CD14-positive monocyte (primary cell): Measurements from ENCODE around the gene NKAIN4. TPM values are rescaled to one million over a fixed set of nuclear protein-coding genes. Genes with fewer than 3 reads are reported as not detected.

Experiments
- DNase-seq, 3 donors: peaks; one replicate each; pipeline ENCODE4 v3.0.0-alpha.2; 2011 to 2022
- H2AFZ ChIP-seq: 2 replicates; pipeline ENCODE4 v1.6.0; 2012; ENCODE audit warnings: mild to moderate bottlenecking, low read depth, low read length, inconsistent platforms; ENCODE audit not compliant: insufficient read depth, poor library complexity, severe bottlenecking
- H3K27ac ChIP-seq, 2 donors: 1 replicate in 1 of 2; 2 replicates in 1 of 2; pipeline ENCODE4 v1.5.1; 2012 to 2013; ENCODE audit warnings: low read length in 2 of 2, control low read depth in 1 of 2, inconsistent platforms in 1 of 2, low read depth in 1 of 2, mild to moderate bottlenecking in 1 of 2
- H3K27me3 ChIP-seq, 2 donors: one replicate each; pipeline versions ENCODE4 v1.6.0 to v1.6.1; 2011 to 2013; ENCODE audit warnings: low read length in 2 of 2; ENCODE audit not compliant: control insufficient read depth in 2 of 2, insufficient read depth in 2 of 2
- H3K36me3 ChIP-seq, 2 donors: replicated peaks in 1 of 2; 1 replicate in 1 of 2; 2 replicates in 1 of 2; pipeline versions ENCODE4 v1.5.1 to v1.6.1; 2012 to 2013; ENCODE audit warnings: low read length in 2 of 2, control low read depth in 1 of 2, inconsistent platforms in 1 of 2, mild to moderate bottlenecking in 1 of 2; ENCODE audit not compliant: insufficient read depth in 2 of 2, control insufficient read depth in 1 of 2
- H3K4me1 ChIP-seq, 2 donors: 1 replicate in 1 of 2; 2 replicates in 1 of 2; pipeline versions ENCODE4 v1.5.1 to v1.6.1; 2012 to 2013; ENCODE audit warnings: low read length in 2 of 2, control low read depth in 1 of 2, inconsistent platforms in 1 of 2, mild to moderate bottlenecking in 1 of 2, moderate library complexity in 1 of 2; ENCODE audit not compliant: insufficient read depth in 2 of 2, control insufficient read depth in 1 of 2
- H3K4me2 ChIP-seq: replicated peaks from 2 replicates; pipeline ENCODE3; 2012; ENCODE audit warnings: low read length, moderate library complexity, mild to moderate bottlenecking; ENCODE audit not compliant: poor library complexity, severe bottlenecking; ENCODE audit errors: extremely low read depth
- H3K4me3 ChIP-seq, 3 experiments: fragments of 200-600 bp in 1 of 3; sonication (generic) in 1 of 3; replicated peaks in 1 of 3; 1 replicate in 2 of 3; 2 replicates in 1 of 3; pipeline ENCODE4 v1.5.1; 2011 to 2013; ENCODE audit warnings: low read length in 3 of 3, mild to moderate bottlenecking in 3 of 3, control low read depth in 2 of 3, low read depth in 2 of 3, inconsistent platforms in 1 of 3, moderate library complexity in 1 of 3
- H3K79me2 ChIP-seq: 2 replicates; pipeline ENCODE4 v1.6.0; 2012; ENCODE audit warnings: mild to moderate bottlenecking, control low read depth, inconsistent platforms, low read length, moderate library complexity; ENCODE audit not compliant: insufficient read depth
- H3K9ac ChIP-seq: 2 replicates; pipeline ENCODE4 v1.6.0; 2017; ENCODE audit warnings: low read length, mild to moderate bottlenecking; ENCODE audit not compliant: insufficient read depth, poor library complexity, severe bottlenecking
- H3K9me3 ChIP-seq, 2 donors: replicated peaks in 1 of 2; 1 replicate in 1 of 2; 2 replicates in 1 of 2; pipeline versions ENCODE4 v1.5.1 to v1.6.1; 2012 to 2013; ENCODE audit warnings: low read length in 2 of 2, control low read depth in 1 of 2; ENCODE audit not compliant: control insufficient read depth in 1 of 2, insufficient read depth in 1 of 2
- H4K20me1 ChIP-seq: 2 replicates; pipeline ENCODE4 v1.6.0; 2012; ENCODE audit warnings: mild to moderate bottlenecking, low read length, control low read depth, moderate library complexity; ENCODE audit not compliant: insufficient read depth
- H3K27ac Mint-ChIP-seq, 7 donors: one replicate each; pipeline ENCODE4 v1.8.0; 2020; ENCODE audit warnings: mild to moderate bottlenecking in 7 of 7, mixed read lengths in 7 of 7, moderate library complexity in 6 of 7, inconsistent platforms in 2 of 7
- H3K27me3 Mint-ChIP-seq, 3 donors: one replicate each; pipeline ENCODE4 v1.8.0; 2021 to 2022; ENCODE audit warnings: low read depth in 3 of 3, mild to moderate bottlenecking in 3 of 3, mixed read lengths in 3 of 3, moderate library complexity in 3 of 3, inconsistent platforms in 1 of 3
- H3K36me3 Mint-ChIP-seq, 2 donors: one replicate each; pipeline ENCODE4 v1.8.0; 2020; ENCODE audit warnings: mixed read lengths in 2 of 2, inconsistent platforms in 1 of 2, mild to moderate bottlenecking in 1 of 2
- H3K4me1 Mint-ChIP-seq: one replicate; pipeline ENCODE4 v1.8.0; 2020; ENCODE audit warnings: mild to moderate bottlenecking, mixed read lengths
- H3K4me3 Mint-ChIP-seq, 2 donors: one replicate each; pipeline ENCODE4 v1.8.0; 2020; ENCODE audit warnings: mild to moderate bottlenecking in 2 of 2, mixed read lengths in 2 of 2, moderate library complexity in 1 of 2
- H3K9me3 Mint-ChIP-seq, 7 donors: one replicate each; pipeline ENCODE4 v1.8.0; 2020 to 2022; ENCODE audit warnings: mixed read lengths in 7 of 7, mild to moderate bottlenecking in 6 of 7, moderate library complexity in 6 of 7, inconsistent platforms in 2 of 7
- WGBS: methylation state at CpG from one replicate; pipeline ENCODE4 v1.1.5; 2013; ENCODE audit warnings: missing lambda C conversion rate; ENCODE audit not compliant: insufficient coverage; 5-methylcytosine and 5-hydroxymethylcytosine counted together
- intact Hi-C, 2 donors: fragments of 100-400 bp; cut with micrococcal nuclease; formaldehyde crosslinking; loops; one replicate each; pipeline versions ENCODE4 v1.15.0 to v1.15.1; 2023
- polyA plus RNA-seq, 3 donors: library from polyadenylated mRNA; depleted of rRNA in 1 of 3; unstranded in 2 of 3; stranded (reverse) in 1 of 3; fragments of 300-500 nt in 2 of 3; fragments of >200 nt in 1 of 3; fragmentation: Illumina TruSeq in 2 of 3; gene quantifications; 1 replicate in 2 of 3; 2 replicates in 1 of 3; pipeline ENCODE4 v1.2.3, GENCODE V29; 2012 to 2021
- TF ChIP-seq, protein P1 (sequence below): fragments of 200-600 bp; IDR thresholded peaks from one replicate; pipeline ENCODE4 v1.8.0; 2022; ENCODE audit warnings: antibody characterized with exemption, mild to moderate bottlenecking

Gene NKAIN4
- polyA plus RNA-seq, 3 donors = not detected

GRCh38 chr20:63260521-63260920 lies 6.3 kb upstream of the NKAIN4 start:
- H3K27me3 ChIP-seq = peaks cover under 1 to 22% of the 10 kb centered on the region in 2 donors
- intact Hi-C loops = no loop called here

GRCh38 chr20:63259734-63260460 lies 5.6 kb upstream of the NKAIN4 start:
- Histone ChIP-seq H4K20me1 (no peaks in the 10 kb centered on the region), H3K9ac (no peak overlapping the region), H3K36me3 (no peaks in the 10 kb centered on the region), H3K4me1 (no peaks in the 10 kb centered on the region), H2AFZ (no peak overlapping the region), H3K9me3 (peaks cover 0 to 2% of the 10 kb centered on the region in 2 donors), H3K27ac (no peak overlapping the region), H3K4me2 (no peak overlapping the region), H3K79me2 (no peaks in the 10 kb centered on the region), H3K4me3 (no peak overlapping the region), H3K27me3 (peaks cover 6 to 28% of the 10 kb centered on the region in 2 donors)
- DNase-seq = no peak
- intact Hi-C loops = no loop called here
- H3K4me3 Mint-ChIP-seq = no peak overlapping the region
- H3K36me3 Mint-ChIP-seq = no peaks in the 10 kb centered on the region
- peaks cover 44 to 56% (median 52%) of the 10 kb centered on the region in 3 donors for H3K27me3 Mint-ChIP-seq
- WGBS = 77% methylated on average over 21 of the region's 25 CpGs
- TF ChIP-seq, protein P1, sequence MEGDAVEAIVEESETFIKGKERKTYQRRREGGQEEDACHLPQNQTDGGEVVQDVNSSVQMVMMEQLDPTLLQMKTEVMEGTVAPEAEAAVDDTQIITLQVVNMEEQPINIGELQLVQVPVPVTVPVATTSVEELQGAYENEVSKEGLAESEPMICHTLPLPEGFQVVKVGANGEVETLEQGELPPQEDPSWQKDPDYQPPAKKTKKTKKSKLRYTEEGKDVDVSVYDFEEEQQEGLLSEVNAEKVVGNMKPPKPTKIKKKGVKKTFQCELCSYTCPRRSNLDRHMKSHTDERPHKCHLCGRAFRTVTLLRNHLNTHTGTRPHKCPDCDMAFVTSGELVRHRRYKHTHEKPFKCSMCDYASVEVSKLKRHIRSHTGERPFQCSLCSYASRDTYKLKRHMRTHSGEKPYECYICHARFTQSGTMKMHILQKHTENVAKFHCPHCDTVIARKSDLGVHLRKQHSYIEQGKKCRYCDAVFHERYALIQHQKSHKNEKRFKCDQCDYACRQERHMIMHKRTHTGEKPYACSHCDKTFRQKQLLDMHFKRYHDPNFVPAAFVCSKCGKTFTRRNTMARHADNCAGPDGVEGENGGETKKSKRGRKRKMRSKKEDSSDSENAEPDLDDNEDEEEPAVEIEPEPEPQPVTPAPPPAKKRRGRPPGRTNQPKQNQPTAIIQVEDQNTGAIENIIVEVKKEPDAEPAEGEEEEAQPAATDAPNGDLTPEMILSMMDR = no peak
- peaks cover 0 to 3% (median 0%) of the 10 kb centered on the region in 7 donors for H3K9me3 Mint-ChIP-seq
- H3K4me1 Mint-ChIP-seq = no peaks in the 10 kb centered on the region
- no peak overlapping the region for H3K27ac Mint-ChIP-seq

More at GRCh38 chr20:63260521-63260920, 6.3 kb upstream of the NKAIN4 start:
- H3K4me2 ChIP-seq = no peak overlapping the region
- Mint-ChIP-seq H3K27me3 (peaks cover 37 to 53% (median 46%) of the 10 kb centered on the region in 3 donors), H3K4me1 (no peaks in the 10 kb centered on the region), H3K36me3 (no peaks in the 10 kb centered on the region), H3K9me3 (peaks cover 0 to 2% (median 0%) of the 10 kb centered on the region in 7 donors), H3K4me3 (no peak overlapping the region), H3K27ac (no peak overlapping the region)
- H2AFZ ChIP-seq = no peak overlapping the region
- TF ChIP-seq, protein P1 = no peak
- 93% methylated on average over 15 of the region's 15 CpGs for WGBS
- DNase-seq = no peak
- no peaks in the 10 kb centered on the region for H4K20me1 ChIP-seq
- no peaks in the 10 kb centered on the region for H3K79me2 ChIP-seq
- no peaks in the 10 kb centered on the region for H3K4me1 ChIP-seq
- no peak overlapping the region for H3K27ac ChIP-seq
- no peaks in the 10 kb centered on the region for H3K9me3 ChIP-seq
- H3K36me3 ChIP-seq = no peaks in the 10 kb centered on the region
- no peak overlapping the region for H3K9ac ChIP-seq
- H3K4me3 ChIP-seq = no peak overlapping the region
